Measurements from ENCODE around the gene RNF38.

DNA sequence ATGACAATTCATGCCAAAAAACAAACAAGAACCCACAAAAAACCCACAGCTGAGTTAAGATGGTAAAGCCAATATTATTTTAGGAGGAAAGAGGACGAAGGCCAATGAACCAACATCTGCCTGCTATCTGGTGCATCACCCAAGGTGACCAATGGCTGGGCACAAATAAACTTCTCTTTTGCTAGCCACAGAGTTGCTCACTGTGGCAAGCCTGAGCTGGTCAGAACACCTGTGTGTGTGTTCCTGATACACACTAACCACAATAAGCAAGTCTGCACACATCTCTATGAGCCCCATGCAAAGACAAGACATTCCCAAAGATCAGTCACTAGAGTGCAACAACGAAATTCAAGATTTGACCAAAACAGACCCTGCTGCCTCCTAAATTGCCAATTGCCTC lies 63.1 kb downstream of the RNF38 start:
- TF ChIP-seq, protein P1, sequence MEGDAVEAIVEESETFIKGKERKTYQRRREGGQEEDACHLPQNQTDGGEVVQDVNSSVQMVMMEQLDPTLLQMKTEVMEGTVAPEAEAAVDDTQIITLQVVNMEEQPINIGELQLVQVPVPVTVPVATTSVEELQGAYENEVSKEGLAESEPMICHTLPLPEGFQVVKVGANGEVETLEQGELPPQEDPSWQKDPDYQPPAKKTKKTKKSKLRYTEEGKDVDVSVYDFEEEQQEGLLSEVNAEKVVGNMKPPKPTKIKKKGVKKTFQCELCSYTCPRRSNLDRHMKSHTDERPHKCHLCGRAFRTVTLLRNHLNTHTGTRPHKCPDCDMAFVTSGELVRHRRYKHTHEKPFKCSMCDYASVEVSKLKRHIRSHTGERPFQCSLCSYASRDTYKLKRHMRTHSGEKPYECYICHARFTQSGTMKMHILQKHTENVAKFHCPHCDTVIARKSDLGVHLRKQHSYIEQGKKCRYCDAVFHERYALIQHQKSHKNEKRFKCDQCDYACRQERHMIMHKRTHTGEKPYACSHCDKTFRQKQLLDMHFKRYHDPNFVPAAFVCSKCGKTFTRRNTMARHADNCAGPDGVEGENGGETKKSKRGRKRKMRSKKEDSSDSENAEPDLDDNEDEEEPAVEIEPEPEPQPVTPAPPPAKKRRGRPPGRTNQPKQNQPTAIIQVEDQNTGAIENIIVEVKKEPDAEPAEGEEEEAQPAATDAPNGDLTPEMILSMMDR (IDR thresholded peaks at IDR 0.05; ENCODE audit: low read depth, low read length, poor library complexity, severe bottlenecking), result no peak
- no peak for TF ChIP-seq EZH2phosphoT487 (IDR thresholded peaks at IDR 0.05; ENCODE audit: borderline replicate concordance, low read length)

Data from DOHH2 (cell line).